Measurements from ENCODE around the gene MSLN. TPM values are rescaled to one million over a fixed set of nuclear protein-coding genes. Genes with fewer than 3 reads are reported as not detected.
"Not testable (repeated sequence)": the region's sequence is repeated elsewhere in the genome, so short reads cannot be mapped to it uniquely, and the experiment has no call there.

The MSLN gene
- total RNA-seq, 2 experiments from 2014 or later = not detected

GRCh38 chr16:766008-766819 is 5.7 kb downstream of the MSLN start:
- Mint-ChIP-seq H3K36me3 (ENCODE audit: low read depth) (no peaks in the 10 kb centered on the region), H3K4me3 (no peak overlapping the region), H3K27me3 (ENCODE audit: low read depth) (peaks cover 3% of the 10 kb centered on the region), H3K4me1 (ENCODE audit: low read depth) (no peaks in the 10 kb centered on the region), H3K9me3 (no peaks in the 10 kb centered on the region), H3K27ac (no peak overlapping the region)
- no peak for DNase-seq
- CTCF ChIA-PET = interaction anchor here (1.0 kb wide), 1 partner anchor 14 kb away, joined by 3 read pairs; no protein-coding TSS in a partner anchor
- intact Hi-C loops (cut with micrococcal nuclease) = no loop called here

GRCh38 chr16:766820-767640 is 6.5 kb downstream of the MSLN start:
- Mint-ChIP-seq H3K4me1 (ENCODE audit: low read depth) (no peaks in the 10 kb centered on the region), H3K4me3 (no peak overlapping the region), H3K27ac (no peak overlapping the region), H3K36me3 (ENCODE audit: low read depth) (no peaks in the 10 kb centered on the region), H3K9me3 (no peaks in the 10 kb centered on the region), H3K27me3 (ENCODE audit: low read depth) (peaks cover 6% of the 10 kb centered on the region)
- intact Hi-C loops (cut with micrococcal nuclease) = no loop called here
- CTCF ChIA-PET = no interaction called here
- no peak for DNase-seq

- DNase-seq = no peak
- H3K9me3 Mint-ChIP-seq = no peaks in the 10 kb centered on the region
- intact Hi-C loops (cut with micrococcal nuclease) = no loop called here
- H3K27ac Mint-ChIP-seq = no peak overlapping the region
- CTCF ChIA-PET = no interaction called here
- no peak overlapping the region for H3K4me3 Mint-ChIP-seq
- no peaks in the 10 kb centered on the region for H3K36me3 Mint-ChIP-seq (ENCODE audit: low read depth)
- peaks cover 6% of the 10 kb centered on the region for H3K27me3 Mint-ChIP-seq (ENCODE audit: low read depth)
- H3K4me1 Mint-ChIP-seq (ENCODE audit: low read depth) = no peaks in the 10 kb centered on the region
These were observed 7.3 kb downstream of the MSLN start for GRCh38 chr16:767743-768235.

- intact Hi-C loops (cut with micrococcal nuclease) = no loop called here
- peaks cover 6% of the 10 kb centered on the region for H3K27me3 Mint-ChIP-seq (ENCODE audit: low read depth)
- H3K4me3 Mint-ChIP-seq = no peak overlapping the region
- H3K36me3 Mint-ChIP-seq (ENCODE audit: low read depth) = no peaks in the 10 kb centered on the region
- no peaks in the 10 kb centered on the region for H3K4me1 Mint-ChIP-seq (ENCODE audit: low read depth)
- no peaks in the 10 kb centered on the region for H3K9me3 Mint-ChIP-seq
- CTCF ChIA-PET = no interaction called here
- H3K27ac Mint-ChIP-seq = no peak overlapping the region
- DNase-seq = no peak
These were observed 7.9 kb downstream of the MSLN start for GRCh38 chr16:768428-768827.

GRCh38 chr16:769184-769784 is 8.8 kb downstream of the MSLN start:
- Mint-ChIP-seq H3K36me3 (ENCODE audit: low read depth) (no peaks in the 10 kb centered on the region), H3K4me1 (ENCODE audit: low read depth) (no peaks in the 10 kb centered on the region), H3K9me3 (no peaks in the 10 kb centered on the region), H3K27ac (no peak overlapping the region), H3K4me3 (no peak overlapping the region), H3K27me3 (ENCODE audit: low read depth) (peaks cover 6% of the 10 kb centered on the region)
- CTCF ChIA-PET = no interaction called here
- intact Hi-C loops (cut with micrococcal nuclease) = no loop called here
- DNase-seq = no peak

- Mint-ChIP-seq H3K4me1 (ENCODE audit: low read depth) (no peaks in the 10 kb centered on the region), H3K9me3 (no peaks in the 10 kb centered on the region), H3K27ac (no peak overlapping the region), H3K27me3 (ENCODE audit: low read depth) (peaks cover 6% of the 10 kb centered on the region), H3K4me3 (no peak overlapping the region), H3K36me3 (ENCODE audit: low read depth) (no peaks in the 10 kb centered on the region)
- no peak for DNase-seq
- intact Hi-C loops (cut with micrococcal nuclease) = no loop called here
- CTCF ChIA-PET = no interaction called here
These were observed 9.4 kb downstream of the MSLN start for GRCh38 chr16:769934-770333.

- DNase-seq = no peak
- CTCF ChIA-PET = no interaction called here
- Mint-ChIP-seq H3K27ac (no peak overlapping the region), H3K9me3 (no peaks in the 10 kb centered on the region), H3K27me3 (ENCODE audit: low read depth) (peaks cover 6% of the 10 kb centered on the region), H3K4me3 (no peak overlapping the region), H3K36me3 (ENCODE audit: low read depth) (no peaks in the 10 kb centered on the region), H3K4me1 (ENCODE audit: low read depth) (no peaks in the 10 kb centered on the region)
- intact Hi-C loops (cut with micrococcal nuclease) = no loop called here
These were observed 9.9 kb downstream of the MSLN start for GRCh38 chr16:770411-770810.

- Mint-ChIP-seq H3K27ac (no peak overlapping the region), H3K27me3 (ENCODE audit: low read depth) (peaks cover 10% of the 10 kb centered on the region), H3K36me3 (ENCODE audit: low read depth) (no peaks in the 10 kb centered on the region), H3K4me1 (ENCODE audit: low read depth) (no peaks in the 10 kb centered on the region), H3K4me3 (no peak overlapping the region), H3K9me3 (no peaks in the 10 kb centered on the region)
- no peak for DNase-seq
- CTCF ChIA-PET = interaction anchor here (0.6 to 1.3 kb wide), 3 partner anchors 61 to 349 kb away, joined by 3 to 4 read pairs (median 3); no protein-coding TSS in a partner anchor
- intact Hi-C loops (cut with micrococcal nuclease) = no loop called here
These were observed 12.4 kb downstream of the MSLN start for GRCh38 chr16:772959-773358.

GRCh38 chr16:774086-775001 is 13.8 kb downstream of the MSLN start:
- Mint-ChIP-seq H3K27me3 (ENCODE audit: low read depth) (peaks cover 10% of the 10 kb centered on the region), H3K4me1 (ENCODE audit: low read depth) (no peaks in the 10 kb centered on the region), H3K27ac (no peak overlapping the region), H3K36me3 (ENCODE audit: low read depth) (no peaks in the 10 kb centered on the region), H3K9me3 (no peaks in the 10 kb centered on the region), H3K4me3 (no peak overlapping the region)
- CTCF ChIA-PET = no interaction called here
- no peak for DNase-seq
- intact Hi-C loops (cut with micrococcal nuclease) = no loop called here

- Mint-ChIP-seq H3K27ac (no peak overlapping the region), H3K4me3 (no peak overlapping the region), H3K36me3 (ENCODE audit: low read depth) (no peaks in the 10 kb centered on the region), H3K4me1 (ENCODE audit: low read depth) (no peaks in the 10 kb centered on the region), H3K27me3 (ENCODE audit: low read depth) (peaks cover 10% of the 10 kb centered on the region), H3K9me3 (no peaks in the 10 kb centered on the region)
- intact Hi-C loops (cut with micrococcal nuclease) = no loop called here
- CTCF ChIA-PET = no interaction called here
- DNase-seq = no peak
These were observed 14.8 kb downstream of the MSLN start for GRCh38 chr16:775236-775796.

GRCh38 chr16:776298-776697 is 15.8 kb downstream of the MSLN start:
- intact Hi-C loops (cut with micrococcal nuclease); H3K4me3 Mint-ChIP-seq; DNase-seq; H3K27me3 Mint-ChIP-seq (ENCODE audit: low read depth); H3K4me1 Mint-ChIP-seq (ENCODE audit: low read depth); H3K9me3 Mint-ChIP-seq; H3K27ac Mint-ChIP-seq; H3K36me3 Mint-ChIP-seq (ENCODE audit: low read depth): not testable (repeated sequence)
- CTCF ChIA-PET = interaction anchor here (1.0 to 1.4 kb wide), 2 partner anchors 9 to 64 kb away, joined by 3 read pairs; no protein-coding TSS in a partner anchor
